Adrenal gland (tissue), 12 donors: ENCODE data around the gene NUCB1. TPM values are rescaled to one million over a fixed set of nuclear protein-coding genes. Genes with fewer than 3 reads are reported as not detected.
"Not testable (repeated sequence)": the region's sequence is repeated elsewhere in the genome, so short reads cannot be mapped to it uniquely, and the experiment has no call there.

Source experiments
- DNase-seq, 7 donors: peaks; one replicate each; pipeline ENCODE4 v3.0.0-alpha.2; 2019 to 2020
- H3K27ac ChIP-seq, 5 donors: fragments of 200-600 bp; sonication (generic) in 4 of 5; 1 replicate in 3 of 5; 2 replicates in 2 of 5; pipeline versions ENCODE4 v1.5.1 to v1.8.0; 2016 to 2020; ENCODE audit warnings: mild to moderate bottlenecking in 1 of 5
- H3K27me3 ChIP-seq: fragments of 200-600 bp; 2 replicates; pipeline ENCODE4 v1.8.0; 2021
- H3K36me3 ChIP-seq, 2 donors: fragments of 200-600 bp; replicated peaks in 1 of 2; 1 replicate in 1 of 2; 2 replicates in 1 of 2; pipeline versions ENCODE4 v1.5.1 to v1.8.0; 2018 to 2022
- H3K4me1 ChIP-seq, 2 donors: fragments of 200-600 bp; replicated peaks in 1 of 2; 1 replicate in 1 of 2; 2 replicates in 1 of 2; pipeline versions ENCODE4 v1.5.1 to v1.8.0; 2018 to 2021
- H3K4me3 ChIP-seq, 4 donors: fragments of 200-600 bp; sonication (generic) in 3 of 4; one replicate each; pipeline ENCODE4 v1.5.1; 2016 to 2018
- H3K9me3 ChIP-seq, 3 donors: fragments of 200-600 bp; sonication (generic) in 1 of 3; replicated peaks in 1 of 3; 1 replicate in 2 of 3; 2 replicates in 1 of 3; pipeline versions ENCODE4 v1.5.1 to v1.8.0; 2016 to 2021
- CTCF ChIP-seq, 6 experiments: fragments of 450-650 bp in 4 of 6; fragments of 200-600 bp in 2 of 6; sonication (generic) in 1 of 6; IDR thresholded peaks; 1 replicate in 5 of 6; 2 replicates in 1 of 6; pipeline versions ENCODE4 v1.5.1 to v1.8.0; 2016 to 2021; ENCODE audit warnings: antibody characterized with exemption in 6 of 6, mild to moderate bottlenecking in 2 of 6, moderate library complexity in 1 of 6
- POLR2A ChIP-seq, 2 donors: fragments of 450-650 bp; IDR thresholded peaks; one replicate each; pipeline ENCODE4 v1.6.1; 2017; ENCODE audit warnings: antibody characterized with exemption in 2 of 2, mild to moderate bottlenecking in 2 of 2, moderate library complexity in 1 of 2
- WGBS, 4 donors: extraction: QIAGEN DNeasy Blood & Tissue Kit in 2 of 4; methylation state at CpG; one replicate each; pipeline versions ENCODE4 v1.1.5 to v1.1.7; 2013 to 2017; 5-methylcytosine and 5-hydroxymethylcytosine counted together
- intact Hi-C, 2 donors: fragments of 100-400 bp; cut with DNase I; formaldehyde crosslinking; loops; one replicate each; pipeline versions ENCODE4 v1.14.1 to v1.15.0; 2022 to 2023
- polyA plus RNA-seq, 3 donors: library from polyadenylated mRNA; stranded (reverse); fragments of 200-250 nt in 2 of 3; fragments of 350-450 nt in 1 of 3; fragmentation: Illumina TruSeq in 1 of 3; extraction: RNeasy Lipid Tissue Mini Kit (QIAGEN cat#74804) in 1 of 3; gene quantifications; one replicate each; pipeline ENCODE4 v1.2.3, GENCODE V29; 2013 to 2014
- total RNA-seq, 9 donors: library from RNA; depleted of rRNA in 4 of 9; stranded (reverse); fragments of >200 nt in 4 of 9; fragments of 120-200 nt in 1 of 9; fragmentation: NEBNext Ultra II Directional in 1 of 9; extraction: Animal tissue kit (Norgen Biotek cat#: 25700) in 1 of 9; gene quantifications; one replicate each; pipeline versions ENCODE4 v1.1.0 to v1.2.4, GENCODE V29; 2013 to 2023
- donor health status: healthy with polysubstance abuse.
- donor health status: Bipolar disorder and iron deficiency.
- donor health status: DM: yes; HTN: yes; CAD: no.
- donor health status: DM: no; HTN: no; CAD: no.
- donor health status: DM: no; HTN: no; CAD: no.
- donor health status: DM: yes; HTN: yes; CAD: no.

NUCB1 gene
- total and polyA plus RNA-seq, 12 donors: 98.8 to 581 (median 249) TPM

- no peak for TF ChIP-seq CTCF (IDR thresholded peaks at IDR 0.05)
- TF ChIP-seq POLR2A (IDR thresholded peaks at IDR 0.05): no peak
- no peaks in the 10 kb centered on the region for H3K27me3 ChIP-seq
- intact Hi-C loops: no loop called here
- H3K4me1 ChIP-seq: no peaks in the 10 kb centered on the region
- 88 to 92% (median 90%) methylated on average over 10 to 18 of the region's 18 CpGs for WGBS, 4 donors
- peaks cover 0 to 38% of the 10 kb centered on the region in 2 donors for H3K36me3 ChIP-seq
- H3K4me3 ChIP-seq: no peak overlapping the region
- DNase-seq: no peak
- no peaks in the 10 kb centered on the region for H3K9me3 ChIP-seq
- no peak overlapping the region for H3K27ac ChIP-seq
Observed at GRCh38 chr19:48922548-48923490, 22.7 kb downstream of the NUCB1 start.

GRCh38 chr19:48925240-48925843 is 25.2 kb downstream of the NUCB1 start:
- H3K27me3 ChIP-seq: no peaks in the 10 kb centered on the region
- intact Hi-C loops: no loop called here
- no peaks in the 10 kb centered on the region for H3K4me1 ChIP-seq
- TF ChIP-seq POLR2A (IDR thresholded peaks at IDR 0.05): no peak
- TF ChIP-seq CTCF (IDR thresholded peaks at IDR 0.05): no peak
- 74 to 89% (median 85%) methylated on average over 7 to 11 of the region's 11 CpGs for WGBS, 4 donors
- no peak overlapping the region for H3K27ac ChIP-seq
- peaks cover 0 to 16% of the 10 kb centered on the region in 2 donors for H3K36me3 ChIP-seq
- no peak overlapping the region for H3K4me3 ChIP-seq
- DNase-seq: peak in 3 of 7 donors; percentile 41 to 53 (median 52)
- H3K9me3 ChIP-seq: no peaks in the 10 kb centered on the region

GRCh38 chr19:48925890-48926289 is 25.8 kb downstream of the NUCB1 start:
- H3K27me3 ChIP-seq, H3K4me1 ChIP-seq, intact Hi-C loops, H3K4me3 ChIP-seq, H3K27ac ChIP-seq, H3K9me3 ChIP-seq, DNase-seq: not testable (repeated sequence)
- H3K36me3 ChIP-seq: peaks cover 0 to 11% of the 10 kb centered on the region in 2 donors
- 79 to 89% (median 83%) methylated on average over 6 to 8 of the region's 8 CpGs for WGBS, 4 donors

GRCh38 chr19:48926909-48927308 is 26.8 kb downstream of the NUCB1 start:
- Histone ChIP-seq H3K9me3 (no peaks in the 10 kb centered on the region), H3K27me3 (no peaks in the 10 kb centered on the region), H3K4me3 (no peak overlapping the region), H3K4me1 (no peaks in the 10 kb centered on the region), H3K36me3 (peaks cover 0 to 5% of the 10 kb centered on the region in 2 donors), H3K27ac (peak overlapping the region in 1 of 5 donors; percentile 28)
- intact Hi-C loops: no loop called here
- 8 to 18% (median 9%) methylated on average over 9 to 10 of the region's 10 CpGs for WGBS, 4 donors
- DNase-seq: peak; percentile 65 to 88 (median 85)
- TF ChIP-seq POLR2A (IDR thresholded peaks at IDR 0.05) (no peak), CTCF (IDR thresholded peaks at IDR 0.05) (no peak)

- DNase-seq, H3K36me3 ChIP-seq, H3K9me3 ChIP-seq, intact Hi-C loops, H3K27me3 ChIP-seq, H3K4me3 ChIP-seq, H3K4me1 ChIP-seq: not testable (repeated sequence)
- WGBS, 4 donors: 71 to 86% (median 76%) methylated on average over 16 to 17 of the region's 17 CpGs
- peak overlapping the region in 1 of 5 donors; percentile 28 for H3K27ac ChIP-seq
Observed at GRCh38 chr19:48927692-48928091, 27.6 kb downstream of the NUCB1 start.
